Heart left ventricle (tissue), 13 donors: Measurements from ENCODE around the gene PLPP6.

Experiments
- CTCF ChIP-seq, 12 donors: fragments of 200-600 bp; sonication (generic) in 4 of 12; IDR thresholded peaks; one replicate each; pipeline versions ENCODE4 v1.5.0 to v1.8.0; 2018 to 2022; ENCODE audit warnings: antibody characterized with exemption in 12 of 12, mild to moderate bottlenecking in 5 of 12
- POLR2A ChIP-seq, 2 donors: fragments of 450-650 bp; IDR thresholded peaks; one replicate each; pipeline ENCODE4 v1.6.1; 2017; ENCODE audit warnings: antibody characterized with exemption in 2 of 2, mild to moderate bottlenecking in 2 of 2, moderate library complexity in 2 of 2
- donor health status: ischemic (EF 13 %, LVEDD 7.1; RV severe dilation, severe dysfunction).
- donor health status: DM: no; HTN: yes; CAD: no.
- donor health status: DM: no; HTN: no; CAD: no.
- donor health status: ischemic (EF 25% LVEDD 6.9; RV normal size, moderate dysfunction).
- donor health status: ischemic (EF 25% LVEDD 5.7; RV mildly dilated, moderate dysfunction).
- donor health status: ischemic (EF 35%, LVEDD 5.7; RV mildly dilated, moderate dysfunction).
- donor health status: nonischemic (EF 11% LVEDD 7.7; RV severe dilation, severe dysfunction).
- donor health status: DM: yes; HTN: yes; CAD: no.
- donor health status: PGD.
- donor health status: ischemic (EF 29% LVEDD 5.4; RV normal size, mild dysfunction).
- donor health status: nonischemic (EF 23%, LVEDD 6.1; RV moderate dilation, normal function).

GRCh38 chr9:4704129-4704528 lies 42.0 kb downstream of the PLPP6 start:
- TF ChIP-seq POLR2A (IDR thresholded peaks at IDR 0.05) (no peak), CTCF (IDR thresholded peaks at IDR 0.05) (no peak)
